ENCODE measurements around the gene CAMK1D.
"Not testable (repeated sequence)": the region's sequence is repeated elsewhere in the genome, so short reads cannot be mapped to it uniquely, and the experiment has no call there.

Gene CAMK1D

GRCh38 chr10:12348870-12349628 is at the start of gene CAMK1D:
TSS of gene CAMK1D (plus strand) at chr10:12349547.
- DNase-seq (ENCODE audit: low read depth in 3 of 3), result peak; percentile 76 to 85 (median 84)

GRCh38 chr10:12301036-12301435 is 48.3 kb upstream of the CAMK1D start:
- DNase-seq (ENCODE audit: low read depth in 3 of 3), result not testable (repeated sequence)

GRCh38 chr10:12308057-12308456 is 41.3 kb upstream of the CAMK1D start:
- DNase-seq (ENCODE audit: low read depth in 3 of 3), result no peak

GRCh38 chr10:12308736-12309375 is 40.5 kb upstream of the CAMK1D start:
- no peak for DNase-seq (ENCODE audit: low read depth in 3 of 3)

GRCh38 chr10:12309783-12310182 is 39.6 kb upstream of the CAMK1D start:
- not testable (repeated sequence) for DNase-seq (ENCODE audit: low read depth in 3 of 3)

GRCh38 chr10:12314836-12315235 is 34.5 kb upstream of the CAMK1D start:
- DNase-seq (ENCODE audit: low read depth in 3 of 3), result no peak

- DNase-seq (ENCODE audit: low read depth in 3 of 3), result no peak
These were observed 30.3 kb upstream of the CAMK1D start for GRCh38 chr10:12319076-12319475.

- no peak for DNase-seq (ENCODE audit: low read depth in 3 of 3)
These were observed 28.5 kb upstream of the CAMK1D start for GRCh38 chr10:12320892-12321291.

GRCh38 chr10:12321641-12322040 is 27.7 kb upstream of the CAMK1D start:
- DNase-seq (ENCODE audit: low read depth in 3 of 3), result no peak

GRCh38 chr10:12322583-12323131 is 26.7 kb upstream of the CAMK1D start:
- no peak for DNase-seq (ENCODE audit: low read depth in 3 of 3)

- DNase-seq (ENCODE audit: low read depth in 3 of 3), result no peak
These were observed 24.8 kb upstream of the CAMK1D start for GRCh38 chr10:12324530-12324929.

- no peak for DNase-seq (ENCODE audit: low read depth in 3 of 3)
These were observed 22.3 kb upstream of the CAMK1D start for GRCh38 chr10:12327074-12327473.

- DNase-seq (ENCODE audit: low read depth in 3 of 3), result no peak
These were observed 21.9 kb upstream of the CAMK1D start for GRCh38 chr10:12327476-12327875.

- DNase-seq (ENCODE audit: low read depth in 3 of 3), result not testable (repeated sequence)
These were observed 21.0 kb upstream of the CAMK1D start for GRCh38 chr10:12328312-12328711.

- no peak for DNase-seq (ENCODE audit: low read depth in 3 of 3)
These were observed 16.6 kb upstream of the CAMK1D start for GRCh38 chr10:12332572-12333379.

GRCh38 chr10:12333380-12334185 is 15.8 kb upstream of the CAMK1D start:
- no peak for DNase-seq (ENCODE audit: low read depth in 3 of 3)

GRCh38 chr10:12334186-12334530 is 15.2 kb upstream of the CAMK1D start:
- DNase-seq (ENCODE audit: low read depth in 3 of 3), result no peak

- not testable (repeated sequence) for DNase-seq (ENCODE audit: low read depth in 3 of 3)
These were observed 14.2 kb upstream of the CAMK1D start for GRCh38 chr10:12335169-12335568.

GRCh38 chr10:12337453-12338372 is 11.6 kb upstream of the CAMK1D start:
- DNase-seq (ENCODE audit: low read depth in 3 of 3), result no peak

- DNase-seq (ENCODE audit: low read depth in 3 of 3), result no peak
These were observed 10.4 kb upstream of the CAMK1D start for GRCh38 chr10:12338981-12339380.

Measured in stimulated activated CD4-positive, alpha-beta T cell treated with anti-CD3 and anti-CD28 coated beads, TNF-alpha, amount 100 ng/mL, for 4 hours (primary cell).